Right renal cortex interstitium (tissue), 3 donors: ENCODE results near the gene HNRNPD. TPM values are rescaled to one million over a fixed set of nuclear protein-coding genes. Genes with fewer than 3 reads are reported as not detected.
"Not testable (repeated sequence)": the region's sequence is repeated elsewhere in the genome, so short reads cannot be mapped to it uniquely, and the experiment has no call there.

Experiments
- DNase-seq, 3 donors: peaks; one replicate each; pipeline ENCODE4 v3.0.0-alpha.2; 2013; ENCODE audit warnings: low read depth in 3 of 3, low spot score in 2 of 3
- polyA plus RNA-seq, 3 donors: library from polyadenylated mRNA; unstranded; fragments of 120-200 nt; gene quantifications; one replicate each; pipeline ENCODE4 v1.2.1, GENCODE V29; 2013; ENCODE audit not compliant: insufficient read length in 3 of 3

Gene HNRNPD
- polyA plus RNA-seq, 3 donors = 563 to 616 (median 590) TPM

DNA sequence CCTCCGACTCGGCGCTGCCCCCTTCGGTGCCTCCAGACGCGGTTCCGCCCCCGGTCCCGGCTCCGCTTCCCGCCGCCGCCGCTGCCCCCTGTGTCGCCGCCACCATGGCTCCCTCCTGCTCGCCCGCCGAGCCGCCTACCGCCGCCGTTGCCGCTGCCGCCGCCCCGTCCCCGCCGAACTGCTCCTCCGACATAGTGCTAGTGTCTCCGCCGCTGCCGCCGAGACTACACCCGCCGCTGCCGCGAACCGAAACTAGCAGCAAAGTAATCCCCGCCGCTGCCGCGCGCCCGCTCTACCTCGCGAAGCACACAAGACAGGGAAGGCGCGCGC, 340 bp downstream of the HNRNPD start:
- peak in 1 of 3 donors; percentile 16 for DNase-seq

GRCh38 chr4:82372517-82373485, 990 bp downstream of the HNRNPD start:
- peak; percentile 48 to 65 (median 58) for DNase-seq

GRCh38 chr4:82371497-82371896, 2.3 kb downstream of the HNRNPD start:
- no peak for DNase-seq

GRCh38 chr4:82367438-82368097, 6.2 kb downstream of the HNRNPD start:
- DNase-seq = no peak

DNA sequence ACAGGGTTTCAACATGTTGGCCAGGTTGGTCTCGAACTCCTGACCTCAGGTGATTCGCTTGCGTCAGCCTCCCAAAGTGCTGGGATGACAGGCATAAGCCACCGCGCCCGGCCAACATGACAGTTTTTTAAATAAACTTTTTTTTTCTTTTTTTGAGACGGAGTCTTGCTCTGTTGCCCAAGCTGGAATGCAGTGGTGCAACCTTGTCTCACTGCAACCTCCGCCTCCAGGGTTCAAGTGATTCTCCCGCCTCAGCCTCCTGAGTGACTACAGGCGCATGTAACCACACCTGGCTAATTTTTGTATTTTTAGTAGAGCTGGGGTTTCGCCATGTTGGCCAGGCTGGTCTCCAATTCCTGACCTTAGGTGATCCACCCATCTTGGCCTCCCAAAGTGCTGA, 7.4 kb downstream of the HNRNPD start:
- not testable (repeated sequence) for DNase-seq

GRCh38 chr4:82363896-82364487, 9.8 kb downstream of the HNRNPD start:
- DNase-seq = no peak

DNA sequence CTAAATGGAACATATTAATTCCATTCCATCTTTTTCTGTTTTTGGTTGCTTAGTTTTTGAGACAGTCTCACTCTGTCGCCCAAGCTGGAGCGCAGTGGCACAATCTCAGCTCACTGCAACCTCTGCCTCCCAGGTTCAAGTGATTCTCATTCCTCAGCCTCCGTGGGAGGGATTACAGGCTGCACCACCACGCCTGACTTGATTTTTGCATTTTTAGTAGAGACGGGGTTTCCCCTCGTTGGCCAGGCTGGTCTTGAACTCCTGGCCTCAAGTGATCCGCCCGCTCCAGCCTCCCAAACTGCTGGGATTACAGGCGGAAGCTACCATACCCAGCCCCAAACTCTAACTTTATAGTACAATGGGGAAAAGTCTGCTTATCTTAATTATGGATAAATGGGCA, 11.2 kb downstream of the HNRNPD start:
- DNase-seq = no peak

DNA sequence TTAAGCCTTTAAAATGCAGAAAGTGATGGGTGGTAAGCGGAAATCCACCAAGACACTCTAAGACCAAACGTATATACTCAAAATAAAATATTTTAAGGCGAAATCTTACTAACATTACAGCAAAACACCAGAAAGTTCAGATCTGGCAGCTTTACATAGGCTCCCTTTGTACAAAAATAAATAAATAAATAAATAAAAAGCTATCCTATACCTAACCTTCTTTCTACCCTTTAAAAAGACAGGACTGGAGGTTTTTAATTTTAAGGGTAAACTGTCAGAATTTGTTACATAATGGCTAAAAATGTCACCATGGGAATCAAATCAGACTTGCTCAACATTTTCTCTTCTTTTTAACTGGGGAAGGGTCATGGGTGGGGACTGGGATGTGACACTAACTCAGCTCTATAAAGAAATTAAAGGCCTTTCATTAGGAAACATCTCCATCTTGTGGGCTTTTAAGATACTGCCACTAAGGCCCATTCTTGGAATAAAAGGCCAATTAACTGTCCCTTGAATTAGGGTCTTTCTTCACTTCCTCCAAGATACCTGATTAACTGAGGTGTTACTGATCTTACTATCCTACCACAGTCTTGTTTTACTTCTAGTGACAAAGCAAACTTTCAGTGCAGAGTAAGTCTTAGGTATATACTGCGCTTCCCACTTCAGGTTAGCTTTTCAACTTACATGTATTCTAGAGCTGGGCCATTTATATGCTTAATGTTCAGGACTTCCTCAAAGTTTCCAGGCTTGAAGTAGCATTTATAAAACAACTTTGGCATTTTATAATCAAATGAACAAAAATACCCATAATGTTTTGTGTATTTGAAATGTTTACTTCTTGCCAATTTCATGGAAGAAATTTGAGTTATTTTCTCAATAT, 13.3 kb downstream of the HNRNPD start:
- DNase-seq = peak in 2 of 3 donors; percentile 19 to 41

DNA sequence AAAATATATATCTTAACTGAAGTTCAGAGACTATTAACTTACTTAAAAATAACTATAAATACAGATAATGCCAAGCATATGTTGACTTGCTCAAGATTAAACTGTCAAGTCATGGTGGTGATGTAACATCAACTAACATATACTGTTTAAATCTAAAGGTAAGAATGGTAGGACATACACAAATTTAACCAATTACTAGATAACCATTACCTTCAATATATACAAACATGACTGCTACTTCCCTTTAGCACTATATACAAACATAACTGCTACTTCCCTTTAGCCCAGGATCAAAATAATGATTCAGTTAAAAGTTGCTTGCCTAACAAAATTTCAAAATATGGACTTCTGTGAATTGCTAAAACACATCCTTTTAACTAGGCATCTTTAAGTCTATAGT, 14.9 kb downstream of the HNRNPD start:
- no peak for DNase-seq

DNA sequence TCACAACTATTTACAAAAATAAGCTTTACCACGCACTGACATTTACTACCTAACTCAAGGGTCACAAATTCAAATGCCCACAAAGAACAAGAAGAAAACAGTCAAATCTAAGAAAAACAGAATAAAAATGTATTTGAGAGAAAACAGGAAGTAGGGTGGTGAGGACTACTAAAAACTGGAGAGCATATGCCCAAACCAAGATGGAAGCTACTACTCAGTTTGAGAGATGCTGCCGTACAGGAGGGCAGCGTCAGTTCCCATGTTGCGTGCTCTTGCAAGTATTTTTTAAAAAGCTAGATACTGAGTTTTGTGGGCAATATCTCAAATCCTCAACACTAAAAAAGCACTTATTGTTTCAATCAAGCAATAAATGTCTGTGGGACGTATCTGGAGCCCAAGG, 16.2 kb downstream of the HNRNPD start:
- no peak for DNase-seq

- no peak for DNase-seq
Observed at GRCh38 chr4:82354788-82355187, 19.0 kb downstream of the HNRNPD start.

DNA sequence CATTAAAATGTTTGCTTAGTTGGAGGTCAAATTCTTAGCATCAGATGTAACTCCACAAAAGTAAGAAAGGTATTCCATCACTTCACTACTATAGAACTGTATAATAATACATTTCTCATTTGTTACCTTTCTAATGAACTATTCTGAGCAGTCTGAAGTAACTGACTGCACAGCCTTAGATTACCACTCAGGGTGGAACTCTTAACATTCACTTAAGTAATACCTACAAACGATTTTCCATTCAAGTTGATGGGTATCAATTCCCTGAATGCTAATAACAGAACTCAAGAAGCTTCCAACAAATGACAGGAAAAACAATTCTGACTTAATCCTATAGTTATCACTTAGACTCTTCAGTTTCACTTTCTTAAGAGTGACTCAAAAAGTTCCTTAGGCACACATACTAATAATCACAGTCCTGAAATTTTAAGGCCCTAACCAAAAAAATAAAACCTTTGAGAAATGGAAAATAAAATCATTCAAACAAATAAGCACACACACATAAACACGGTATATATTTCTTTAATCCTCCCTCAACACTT, 20.9 kb downstream of the HNRNPD start:
- DNase-seq = no peak

- no peak for DNase-seq
Observed at GRCh38 chr4:82352118-82352824, 21.5 kb downstream of the HNRNPD start.

GRCh38 chr4:82346126-82346525, 27.7 kb downstream of the HNRNPD start:
- no peak for DNase-seq

- DNase-seq = no peak
Observed at GRCh38 chr4:82335043-82335442, 38.7 kb downstream of the HNRNPD start.

GRCh38 chr4:82333641-82334040, 40.1 kb downstream of the HNRNPD start:
- DNase-seq = not testable (repeated sequence)

DNA sequence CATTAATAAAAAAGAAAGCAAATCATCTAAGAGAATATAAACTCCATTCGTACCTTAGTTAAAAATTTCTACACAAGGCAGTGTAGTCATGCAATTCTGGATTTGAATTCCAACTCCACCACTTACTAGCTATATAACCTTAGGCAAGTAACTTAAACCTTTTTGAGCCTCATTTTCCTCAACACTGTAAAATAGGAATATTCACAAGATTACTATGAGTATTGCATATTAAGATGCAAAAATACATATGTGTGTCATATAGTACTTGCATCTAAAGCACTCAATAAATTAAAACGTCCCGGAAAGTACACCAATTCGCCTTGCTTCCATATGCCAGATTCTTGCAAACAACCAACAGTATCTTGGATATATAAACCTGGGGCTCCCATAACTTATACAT, 42.0 kb downstream of the HNRNPD start:
- no peak for DNase-seq

DNA sequence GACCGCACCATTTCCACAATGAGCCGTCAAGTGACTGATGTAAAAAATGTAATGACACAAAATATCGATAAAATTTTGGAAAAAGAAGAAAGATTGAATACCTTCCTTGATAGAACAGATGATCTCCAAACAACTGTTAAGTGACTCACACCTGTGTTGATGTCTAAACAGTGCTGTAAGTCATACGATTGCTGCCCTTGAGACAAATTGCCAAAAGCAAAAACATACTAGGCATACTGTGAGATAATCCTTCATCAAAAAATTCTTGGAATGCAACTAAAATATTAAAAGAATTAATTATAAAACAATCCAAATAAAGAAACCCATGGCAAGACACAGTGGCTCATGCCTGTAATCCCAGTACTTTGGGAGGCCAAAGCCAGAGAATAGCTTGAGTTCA, 53.4 kb downstream of the HNRNPD start:
- DNase-seq = no peak

- not testable (repeated sequence) for DNase-seq
Observed at GRCh38 chr4:82303063-82303462, 70.7 kb downstream of the HNRNPD start.
